WERI-Rb-1 (cell line): ENCODE data around the gene LHX8.
"Not testable (repeated sequence)": the region's sequence is repeated elsewhere in the genome, so short reads cannot be mapped to it uniquely, and the experiment has no call there.

Experiments
- DNase-seq: peaks from one replicate; pipeline ENCODE4 v3.0.0-alpha.2; 2020
- H3K27ac ChIP-seq: fragments of 250-450 bp; sonication (Bioruptor Pico); 2 replicates; pipeline ENCODE4 v1.5.1; 2020; ENCODE audit warnings: mild to moderate bottlenecking, moderate library complexity
- H3K27me3 ChIP-seq: fragments of 250-450 bp; sonication (Bioruptor Pico); 2 replicates; pipeline ENCODE4 v1.5.1; 2021; ENCODE audit warnings: mild to moderate bottlenecking, low read depth, moderate library complexity; ENCODE audit not compliant: insufficient read depth, severe bottlenecking
- H3K36me3 ChIP-seq: fragments of 250-450 bp; sonication (Bioruptor Pico); 2 replicates; pipeline ENCODE4 v1.5.1; 2020; ENCODE audit warnings: mild to moderate bottlenecking, moderate library complexity
- H3K4me3 ChIP-seq: 2 replicates; pipeline ENCODE4 v1.5.1; 2011; ENCODE audit warnings: low read depth, mild to moderate bottlenecking, control low read depth, low read length
- H3K9me3 ChIP-seq: fragments of 250-450 bp; sonication (Bioruptor Pico); 2 replicates; pipeline ENCODE4 v1.5.1; 2021; ENCODE audit warnings: mild to moderate bottlenecking, moderate library complexity; ENCODE audit not compliant: severe bottlenecking
- CTCF ChIP-seq: IDR thresholded peaks from 2 replicates; pipeline ENCODE4 v1.5.1; 2011; ENCODE audit warnings: low read depth, mild to moderate bottlenecking, control low read depth, inconsistent platforms, low read length

Gene LHX8

GRCh38 chr1:75100481-75101092 is 33.6 kb upstream of the LHX8 start:
- Histone ChIP-seq H3K27ac (no peak overlapping the region), H3K36me3 (no peaks in the 10 kb centered on the region), H3K9me3 (no peaks in the 10 kb centered on the region), H3K4me3 (no peak overlapping the region), H3K27me3 (no peaks in the 10 kb centered on the region)
- no peak for TF ChIP-seq CTCF
- no peak for DNase-seq

- H3K36me3 ChIP-seq, H3K27ac ChIP-seq, H3K4me3 ChIP-seq, H3K27me3 ChIP-seq, H3K9me3 ChIP-seq, DNase-seq: not testable (repeated sequence)
Observed at GRCh38 chr1:75112362-75112951, 21.7 kb upstream of the LHX8 start.

- DNase-seq, result no peak
- no peak for TF ChIP-seq CTCF
Observed at GRCh38 chr1:75115654-75116053, 18.5 kb upstream of the LHX8 start.

GRCh38 chr1:75123756-75124155 is 10.4 kb upstream of the LHX8 start:
- TF ChIP-seq CTCF, result no peak
- DNase-seq, result no peak
- no peaks in the 10 kb centered on the region for H3K27me3 ChIP-seq
- H3K27ac ChIP-seq, result no peak overlapping the region
- no peak overlapping the region for H3K4me3 ChIP-seq
- H3K9me3 ChIP-seq, result no peaks in the 10 kb centered on the region
- no peaks in the 10 kb centered on the region for H3K36me3 ChIP-seq

More at GRCh38 chr1:75115654-75116053, 18.5 kb upstream of the LHX8 start:
- Histone ChIP-seq H3K36me3 (no peaks in the 10 kb centered on the region), H3K27ac (no peak overlapping the region), H3K4me3 (no peak overlapping the region), H3K27me3 (no peaks in the 10 kb centered on the region), H3K9me3 (no peaks in the 10 kb centered on the region)

GRCh38 chr1:75124510-75124909 is 9.7 kb upstream of the LHX8 start:
- DNase-seq, result no peak
- H3K9me3 ChIP-seq, result no peaks in the 10 kb centered on the region
- H3K27ac ChIP-seq, result no peak overlapping the region
- no peaks in the 10 kb centered on the region for H3K27me3 ChIP-seq
- H3K4me3 ChIP-seq, result no peak overlapping the region
- no peaks in the 10 kb centered on the region for H3K36me3 ChIP-seq
- TF ChIP-seq CTCF, result no peak

GRCh38 chr1:75125161-75125726 is 8.9 kb upstream of the LHX8 start:
- Histone ChIP-seq H3K4me3 (no peak overlapping the region), H3K27ac (no peak overlapping the region), H3K27me3 (no peaks in the 10 kb centered on the region), H3K9me3 (no peaks in the 10 kb centered on the region), H3K36me3 (no peaks in the 10 kb centered on the region)
- no peak for TF ChIP-seq CTCF
- DNase-seq, result no peak
